PC-3 (cell line): ENCODE measurements around the gene ACSBG1.

Source experiments
- CTCF ChIP-seq: fragments of 300-600 bp; sonication (generic); conservative IDR thresholded peaks from 2 replicates; pipeline ENCODE4 v1.5.1; 2017; ENCODE audit warnings: antibody characterized with exemption, low read depth, mild to moderate bottlenecking, low read length
- EZH2phosphoT487 ChIP-seq: fragments of 300-600 bp; sonication (generic); IDR thresholded peaks from 2 replicates; pipeline ENCODE4 v1.6.1; 2018; ENCODE audit warnings: mild to moderate bottlenecking, antibody characterized with exemption, low read length, borderline replicate concordance

GRCh38 chr15:78147566-78147965, 86.8 kb downstream of the ACSBG1 start:
- TF ChIP-seq CTCF (no peak), EZH2phosphoT487 (no peak)
